ENCODE data around the gene STXBP2.

The STXBP2 gene

GRCh38 chr19:7636691-7637373 lies at the start of gene STXBP2:
Gene STXBP2 (plus strand): TSS chr19:7637110. CDS start chr19:7637150, 40 bp downstream.
- peak; percentile 66 for DNase-seq

DNA sequence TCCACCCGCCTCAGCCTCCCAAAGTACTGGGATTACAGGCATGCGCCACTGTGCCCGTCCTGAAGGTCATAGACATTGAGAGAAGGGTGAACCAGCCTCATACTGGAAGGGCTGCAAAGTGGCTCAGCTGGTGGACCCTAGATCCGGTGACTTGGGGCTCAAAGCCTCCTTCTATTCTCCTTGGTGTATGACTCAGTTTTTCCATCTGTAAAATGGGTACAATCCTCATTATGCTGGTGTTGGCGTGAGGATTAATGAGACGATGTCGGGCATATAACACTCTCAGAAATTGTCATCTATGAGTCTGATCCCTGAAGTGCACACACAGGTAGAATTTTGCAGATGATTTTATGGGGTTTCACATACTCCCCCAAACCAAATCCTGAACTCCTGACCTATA lies 47.1 kb upstream of the STXBP2 start:
- no peak for DNase-seq

DNA sequence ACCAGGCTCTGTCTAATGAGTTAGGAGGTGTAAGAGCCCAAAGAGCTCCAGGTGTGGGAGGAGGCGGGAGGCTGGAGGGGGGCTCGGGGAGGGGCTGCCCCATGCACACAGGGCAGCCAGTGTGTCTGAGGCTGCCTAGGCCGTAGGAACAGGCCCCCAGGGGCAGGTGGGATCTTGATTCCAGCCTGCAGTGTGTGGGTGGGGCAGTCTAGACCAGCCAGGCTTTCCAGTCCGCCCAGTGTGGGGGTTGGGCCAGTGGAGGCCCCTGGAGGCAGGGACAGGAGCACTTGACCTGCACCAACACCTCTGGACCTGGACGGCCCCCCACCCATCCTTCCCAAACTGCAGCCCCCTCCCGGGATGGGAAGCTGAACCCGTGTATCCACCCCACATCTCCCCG lies 46.7 kb upstream of the STXBP2 start:
- DNase-seq: no peak

DNA sequence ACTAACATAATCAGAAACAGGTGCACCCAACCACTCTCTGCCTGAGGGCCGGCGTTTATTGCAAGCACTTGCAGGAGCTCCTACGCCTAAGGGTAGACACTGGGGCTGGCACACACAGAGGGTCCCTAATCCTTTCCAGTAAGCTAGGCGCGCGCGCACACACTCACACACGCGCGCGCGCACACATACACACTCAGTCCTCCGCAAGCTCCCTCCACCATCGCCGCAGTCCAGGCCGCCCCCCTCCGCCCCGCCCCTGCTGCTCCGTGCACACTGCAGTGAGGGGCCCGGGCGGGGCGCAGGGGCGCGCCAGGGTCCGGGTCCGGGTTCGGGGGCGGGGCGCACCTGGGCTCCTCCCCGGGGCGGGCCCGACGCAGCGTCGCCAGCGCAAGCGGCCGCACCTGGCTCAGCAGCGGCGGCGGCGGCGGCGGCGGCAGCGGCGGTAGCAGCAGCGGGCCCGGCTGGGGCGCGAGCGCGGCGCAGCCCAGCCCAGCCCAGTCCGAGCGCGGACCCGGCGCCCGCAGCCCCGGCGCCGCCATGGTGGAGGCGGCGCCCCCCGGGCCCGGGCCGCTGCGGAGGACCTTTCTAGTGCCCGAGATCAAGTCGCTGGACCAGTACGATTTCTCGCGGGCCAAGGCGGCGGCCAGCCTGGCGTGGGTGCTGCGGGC lies 41.3 kb upstream of the STXBP2 start, which contains the start of gene CAMSAP3:
TSS of gene CAMSAP3 (plus strand) at position 398 of the 668 bp plus-strand sequence. CDS start at position 538, 140 bp downstream.
- peak; percentile 75 for DNase-seq

DNA sequence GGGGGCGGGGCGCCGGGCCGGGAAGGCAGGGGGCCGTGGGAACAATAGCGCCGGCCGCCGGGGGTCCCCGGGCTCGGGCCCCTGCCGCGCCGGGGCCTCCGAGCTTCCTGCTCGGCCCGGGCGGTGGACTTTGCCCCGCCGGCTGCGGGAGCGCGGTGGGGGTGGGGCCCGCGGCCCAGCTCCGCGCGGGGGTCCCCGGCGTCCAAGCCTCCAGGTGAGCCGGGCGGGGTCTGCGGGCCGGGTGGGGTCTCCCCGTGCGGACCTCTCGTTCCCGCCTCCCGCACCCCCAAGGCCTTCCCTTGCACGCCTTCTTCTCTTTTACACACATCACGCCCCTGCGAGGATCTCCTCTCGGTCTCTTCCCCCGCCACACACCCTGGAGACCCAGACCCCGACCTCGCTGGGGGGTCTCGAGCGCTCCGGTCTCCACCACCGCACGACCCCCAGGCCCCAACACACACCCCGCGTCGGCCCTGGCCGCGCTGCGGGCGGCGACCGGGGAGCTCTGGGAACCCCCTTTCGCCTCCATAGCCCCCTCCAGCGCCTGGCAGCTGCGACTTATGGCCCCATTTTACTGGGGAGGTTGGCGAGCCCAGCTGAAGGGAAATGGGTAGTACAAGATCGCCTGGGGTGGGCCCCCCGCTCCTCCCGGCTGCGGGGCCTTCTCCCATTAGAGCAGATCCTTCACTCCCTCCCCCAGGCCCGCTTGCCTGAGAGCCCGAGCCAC lies 40.5 kb upstream of the STXBP2 start:
- DNase-seq: peak; percentile 5

DNA sequence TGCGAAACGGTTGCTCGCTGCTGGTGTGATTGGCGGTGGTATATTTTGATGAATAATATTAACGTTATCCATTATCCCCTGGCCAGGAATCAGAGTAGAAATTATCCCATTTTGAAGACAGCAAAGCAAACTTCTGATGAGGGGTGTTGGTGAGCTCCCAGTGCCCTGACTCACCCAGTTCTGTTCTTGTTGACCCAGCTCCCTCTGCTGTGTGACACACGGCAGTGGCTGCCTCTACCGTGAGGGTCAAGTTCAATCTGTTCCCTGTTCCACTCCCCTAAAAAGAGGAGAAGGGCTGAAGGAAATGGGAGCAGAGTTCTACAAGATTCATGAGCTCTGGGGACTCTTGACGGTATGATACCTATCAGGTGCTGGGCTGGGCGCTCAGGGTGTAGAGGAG lies 39.2 kb upstream of the STXBP2 start:
- no peak for DNase-seq

DNA sequence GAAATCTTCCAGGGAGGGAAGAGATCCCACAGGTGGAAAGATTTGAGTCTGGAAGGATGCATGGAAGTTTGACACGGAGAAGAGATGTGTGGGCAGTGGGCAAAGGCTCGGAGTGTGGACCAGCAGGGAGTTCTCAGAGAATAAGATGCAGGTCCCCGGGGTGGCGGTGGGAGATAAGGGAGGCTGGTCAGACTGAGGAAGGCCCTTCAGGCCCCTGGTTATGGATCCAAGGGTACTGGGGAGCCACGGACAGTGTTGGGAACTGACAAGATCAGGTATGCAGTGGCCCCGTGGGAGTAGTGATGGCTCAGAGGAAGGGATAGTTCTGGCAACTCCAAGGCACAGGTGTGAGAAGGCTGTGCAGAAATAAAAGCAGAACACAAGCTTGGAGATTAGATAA lies 38.7 kb upstream of the STXBP2 start:
- no peak for DNase-seq

DNA sequence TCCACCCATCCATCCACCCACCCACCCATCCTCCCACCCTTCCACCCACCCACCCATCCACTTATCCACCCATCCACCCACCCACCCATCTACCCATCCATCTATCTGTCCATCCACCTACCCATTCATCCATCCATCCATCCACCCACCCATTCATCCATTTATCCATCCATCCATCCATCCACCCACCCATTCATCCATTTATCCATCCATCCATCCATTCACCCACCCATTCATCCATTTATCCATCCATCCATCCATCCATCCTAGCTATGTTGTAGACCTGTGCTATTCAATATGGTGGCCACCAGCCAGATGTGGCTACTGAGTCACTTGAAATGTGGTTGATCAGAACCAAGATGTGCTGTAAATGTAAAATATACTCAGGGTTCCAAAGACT lies 36.2 kb upstream of the STXBP2 start:
- DNase-seq: no peak

- DNase-seq: no peak
These were observed 34.5 kb upstream of the STXBP2 start for GRCh38 chr19:7602240-7602934.

- no peak for DNase-seq
These were observed 33.9 kb upstream of the STXBP2 start for GRCh38 chr19:7602935-7603497.

DNA sequence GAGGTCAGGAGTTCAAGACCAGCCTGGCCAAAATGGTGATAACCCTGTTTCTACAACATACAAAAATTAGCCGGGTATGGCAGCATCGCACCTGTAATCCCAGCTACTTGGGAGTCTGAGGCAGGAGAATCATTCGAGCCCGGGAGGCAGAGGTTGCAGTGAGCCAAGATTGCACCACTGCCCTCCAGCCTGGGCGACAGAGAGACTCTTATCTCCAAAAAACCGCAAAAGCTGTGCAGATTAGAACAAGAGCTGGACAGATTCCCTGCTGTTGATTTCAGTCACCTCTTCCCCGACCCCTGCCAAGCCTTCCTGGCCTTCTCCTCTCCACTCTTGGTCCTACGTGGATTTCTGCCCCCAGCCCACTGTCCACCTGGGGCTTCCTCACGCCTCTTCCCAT lies 33.0 kb upstream of the STXBP2 start:
- DNase-seq: no peak

GRCh38 chr19:7605490-7606222 lies 31.3 kb upstream of the STXBP2 start:
- no peak for DNase-seq

GRCh38 chr19:7606289-7606688 lies 30.6 kb upstream of the STXBP2 start:
- DNase-seq: no peak

GRCh38 chr19:7607212-7607873 lies 29.6 kb upstream of the STXBP2 start:
- no peak for DNase-seq

GRCh38 chr19:7607874-7608560 lies 28.9 kb upstream of the STXBP2 start:
- no peak for DNase-seq

DNA sequence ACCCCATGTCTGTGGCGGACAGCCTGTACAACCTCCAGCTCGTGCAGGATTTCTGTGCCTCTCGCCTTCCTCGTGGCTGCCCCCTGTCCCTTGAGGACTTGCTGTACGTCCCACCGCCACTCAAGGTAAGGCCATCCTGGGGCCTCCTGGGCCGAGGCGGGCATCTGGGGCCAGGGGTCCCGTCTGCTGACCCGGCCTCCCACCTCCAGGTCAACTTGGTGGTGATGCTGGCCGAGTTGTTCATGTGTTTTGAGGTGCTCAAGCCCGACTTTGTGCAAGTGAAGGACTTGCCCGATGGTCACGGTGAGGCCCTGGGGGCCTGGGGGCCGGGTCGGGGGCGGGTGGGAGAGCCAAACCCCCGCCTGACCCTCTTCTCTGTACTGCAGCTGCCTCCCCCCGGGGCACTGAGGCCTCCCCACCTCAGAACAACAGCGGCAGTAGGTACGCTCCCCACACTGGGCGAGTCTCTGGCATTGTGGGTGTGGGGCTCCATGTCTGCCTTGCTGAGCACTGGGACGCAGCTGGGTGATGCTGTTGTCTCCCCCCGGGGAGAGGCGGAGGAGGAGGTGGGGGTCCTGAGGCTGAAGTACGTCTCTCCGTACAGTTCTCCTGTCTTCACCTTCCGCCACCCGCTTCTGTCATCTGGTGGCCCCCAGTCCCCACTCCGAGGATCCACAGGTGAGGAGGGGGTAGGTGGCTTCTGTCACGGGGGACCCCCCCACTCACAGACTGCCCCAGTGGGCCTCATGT lies 26.2 kb upstream of the STXBP2 start:
- DNase-seq: no peak

DNA sequence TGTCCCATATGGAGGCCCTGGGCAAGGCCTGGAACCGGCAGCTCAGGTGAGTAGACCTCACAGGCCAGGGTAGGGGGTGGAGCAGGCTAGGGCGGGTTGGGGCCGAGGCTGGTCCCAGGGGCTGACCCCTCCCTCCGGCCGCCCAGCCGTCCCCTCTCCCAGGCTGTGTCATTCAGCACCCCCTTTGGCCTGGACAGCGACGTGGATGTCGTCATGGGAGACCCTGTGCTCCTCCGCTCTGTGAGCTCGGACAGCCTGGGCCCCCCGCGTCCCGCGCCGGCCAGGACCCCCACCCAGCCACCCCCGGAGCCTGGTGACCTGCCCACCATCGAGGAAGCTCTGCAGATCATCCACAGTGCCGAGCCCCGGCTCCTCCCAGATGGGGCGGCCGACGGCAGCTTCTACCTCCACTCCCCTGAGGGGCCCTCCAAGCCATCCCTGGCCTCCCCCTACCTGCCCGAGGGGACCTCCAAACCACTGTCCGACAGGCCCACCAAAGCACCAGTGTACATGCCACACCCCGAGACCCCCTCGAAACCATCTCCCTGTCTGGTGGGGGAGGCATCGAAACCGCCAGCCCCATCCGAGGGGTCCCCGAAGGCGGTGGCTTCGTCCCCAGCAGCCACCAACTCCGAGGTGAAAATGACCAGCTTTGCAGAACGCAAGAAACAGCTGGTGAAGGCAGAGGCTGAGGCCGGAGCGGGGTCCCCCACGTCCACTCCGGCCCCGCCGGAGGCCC lies 25.2 kb upstream of the STXBP2 start:
- DNase-seq: no peak

DNA sequence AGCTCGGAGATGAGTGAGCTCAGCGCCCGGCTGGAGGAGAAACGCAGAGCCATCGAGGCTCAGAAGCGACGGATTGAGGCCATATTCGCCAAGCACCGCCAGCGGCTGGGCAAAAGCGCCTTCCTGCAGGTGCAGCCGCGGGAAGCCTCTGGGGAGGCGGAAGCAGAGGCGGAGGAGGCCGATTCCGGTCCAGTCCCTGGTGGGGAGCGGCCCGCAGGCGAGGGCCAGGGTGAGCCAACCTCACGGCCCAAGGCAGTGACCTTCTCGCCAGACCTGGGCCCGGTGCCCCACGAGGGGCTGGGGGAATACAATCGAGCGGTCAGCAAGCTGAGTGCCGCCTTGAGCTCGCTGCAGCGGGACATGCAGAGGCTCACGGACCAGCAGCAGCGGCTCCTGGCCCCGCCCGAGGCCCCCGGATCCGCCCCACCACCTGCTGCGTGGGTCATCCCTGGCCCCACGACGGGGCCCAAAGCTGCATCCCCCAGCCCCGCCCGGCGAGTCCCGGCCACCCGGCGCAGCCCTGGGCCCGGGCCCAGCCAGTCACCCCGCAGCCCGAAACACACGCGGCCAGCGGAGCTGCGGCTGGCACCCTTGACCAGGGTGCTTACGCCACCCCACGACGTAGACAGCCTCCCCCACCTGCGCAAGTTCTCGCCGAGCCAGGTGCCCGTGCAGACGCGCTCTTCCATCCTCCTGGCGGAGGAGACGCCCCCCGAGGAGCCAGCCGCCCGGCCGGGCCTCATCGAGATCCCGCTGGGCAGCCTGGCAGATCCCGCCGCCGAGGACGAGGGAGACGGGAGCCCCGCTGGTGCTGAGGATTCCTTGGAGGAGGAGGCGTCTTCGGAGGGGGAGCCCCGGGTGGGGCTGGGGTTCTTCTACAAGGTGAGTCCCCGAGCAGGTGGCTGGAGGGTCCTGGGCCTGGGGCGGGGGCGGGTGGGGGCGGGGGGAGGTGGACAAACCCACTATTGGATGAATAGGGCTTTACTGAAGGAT lies 24.3 kb upstream of the STXBP2 start:
- DNase-seq: no peak

All from NCI-H146 (cell line).